ENCODE data around the gene COL13A1.

Gene COL13A1

GRCh38 chr10:69914398-69915214, 112.9 kb downstream of the COL13A1 start:
- DNase-seq: peak; percentile 20

GRCh38 chr10:69915215-69915560, 113.5 kb downstream of the COL13A1 start:
- DNase-seq: no peak

DNA sequence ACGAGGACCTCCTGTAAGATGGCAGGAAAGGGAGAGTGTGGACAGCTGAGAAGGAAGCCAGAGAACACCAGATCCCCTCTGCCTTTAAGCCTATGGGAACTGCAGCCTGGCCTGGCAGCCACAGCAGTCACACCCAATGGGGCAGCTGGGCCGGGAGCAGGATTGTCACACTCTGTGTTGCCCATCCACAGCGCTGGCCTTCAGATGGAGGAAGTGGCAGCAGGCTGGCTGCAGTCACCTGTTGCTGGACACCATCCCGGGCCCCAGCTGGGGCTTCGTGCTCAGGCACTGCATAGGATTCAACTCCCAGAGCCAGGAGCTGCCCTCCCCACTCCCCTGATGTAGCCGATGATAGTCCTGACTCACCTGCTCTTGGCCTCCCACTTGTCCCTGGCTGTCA, 114.4 kb downstream of the COL13A1 start:
- no peak for DNase-seq

GRCh38 chr10:69918036-69918435, 116.3 kb downstream of the COL13A1 start:
- DNase-seq: no peak

DNA sequence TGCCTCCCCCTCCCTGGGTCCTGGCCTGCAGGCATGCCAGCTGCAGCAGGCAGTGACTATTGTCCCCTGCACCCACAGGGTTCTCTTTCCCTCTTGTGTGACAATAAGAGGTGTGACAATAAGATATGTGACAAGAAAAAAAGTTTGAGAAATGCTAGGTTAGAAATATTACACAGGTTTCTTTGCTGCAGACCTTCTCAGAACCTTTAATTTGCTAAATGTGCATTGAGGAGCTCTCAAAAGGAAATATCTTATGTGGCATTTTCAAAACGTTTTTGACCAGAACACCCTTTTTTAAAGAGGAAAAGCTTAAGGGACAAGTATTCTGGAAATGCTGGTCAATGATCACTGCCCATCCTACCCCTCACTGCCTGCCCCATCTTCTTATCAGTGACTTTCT, 117.5 kb downstream of the COL13A1 start:
- DNase-seq: no peak

DNA sequence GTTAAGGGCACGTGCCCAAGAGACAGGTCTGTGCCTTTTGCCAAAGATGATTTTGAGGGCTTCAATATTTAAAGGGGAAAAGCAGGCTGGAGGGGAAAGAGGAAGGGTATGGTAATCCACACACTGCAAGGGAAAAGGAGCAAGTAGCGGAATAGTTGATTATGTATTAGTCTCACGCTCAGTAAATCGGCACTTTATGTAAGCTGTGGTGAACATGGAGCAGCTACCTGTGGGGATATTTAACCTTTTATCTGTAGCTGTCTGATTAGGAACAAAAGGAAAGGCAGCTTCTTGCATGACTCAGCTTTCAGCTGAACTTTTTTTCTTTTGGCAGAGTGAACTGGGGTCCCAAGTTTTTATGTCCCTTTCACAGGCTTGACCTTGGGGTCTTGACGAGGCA, 123.4 kb downstream of the COL13A1 start:
- DNase-seq: no peak

- DNase-seq: no peak
These were observed 126.6 kb downstream of the COL13A1 start for GRCh38 chr10:69928339-69928738.

- no peak for DNase-seq
These were observed 127.9 kb downstream of the COL13A1 start for GRCh38 chr10:69929575-69929974.

DNA sequence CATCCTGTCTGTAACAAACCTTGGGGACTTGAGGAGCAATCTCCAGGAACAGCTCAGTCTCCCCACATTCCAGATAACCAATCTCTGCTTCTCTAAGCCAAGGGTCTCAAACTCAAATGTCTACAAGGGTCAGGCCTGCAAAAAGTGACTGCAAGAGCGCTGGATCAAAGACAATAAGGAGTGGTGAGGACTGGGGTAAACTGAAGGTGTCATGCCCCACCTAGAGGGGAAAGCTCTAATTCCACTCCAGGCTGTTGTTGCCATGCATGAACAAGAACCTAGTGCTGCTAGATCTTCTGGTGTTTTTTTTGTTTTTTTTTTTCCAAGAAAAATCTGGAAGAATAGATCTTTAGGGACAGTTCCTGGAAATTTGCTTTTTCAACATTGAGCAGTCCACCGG, 133.1 kb downstream of the COL13A1 start:
- no peak for DNase-seq

GRCh38 chr10:69936091-69936490, 134.4 kb downstream of the COL13A1 start:
- no peak for DNase-seq

GRCh38 chr10:69938541-69938991, 136.9 kb downstream of the COL13A1 start:
- no peak for DNase-seq

DNA sequence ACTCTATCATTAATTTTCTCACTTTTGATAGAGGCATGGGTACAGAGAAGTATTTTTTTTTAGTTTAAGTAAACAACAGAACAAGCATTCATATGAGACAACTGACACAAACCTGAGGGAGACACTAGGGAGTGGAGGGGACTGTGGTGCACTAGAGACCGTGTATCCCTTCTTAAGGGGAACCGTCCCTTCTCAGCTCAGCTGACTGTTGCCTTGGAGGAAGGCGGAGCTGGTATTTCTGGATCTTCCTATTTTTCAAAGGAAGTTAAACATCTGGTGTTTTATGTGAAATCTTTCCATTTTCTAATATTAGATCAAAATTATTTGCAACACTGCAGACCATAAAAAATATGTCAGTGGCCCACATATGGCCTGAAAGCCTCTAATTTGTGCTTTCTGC, 137.4 kb downstream of the COL13A1 start:
- DNase-seq: no peak

- no peak for DNase-seq
These were observed 137.8 kb downstream of the COL13A1 start for GRCh38 chr10:69939481-69939880.

- DNase-seq: no peak
These were observed 140.0 kb downstream of the COL13A1 start for GRCh38 chr10:69941730-69942129.

- DNase-seq: no peak
These were observed 141.7 kb downstream of the COL13A1 start for GRCh38 chr10:69943292-69943820.

GRCh38 chr10:69944761-69945160, 143.1 kb downstream of the COL13A1 start:
- no peak for DNase-seq

GRCh38 chr10:69948261-69948660, 146.6 kb downstream of the COL13A1 start:
- no peak for DNase-seq

DNA sequence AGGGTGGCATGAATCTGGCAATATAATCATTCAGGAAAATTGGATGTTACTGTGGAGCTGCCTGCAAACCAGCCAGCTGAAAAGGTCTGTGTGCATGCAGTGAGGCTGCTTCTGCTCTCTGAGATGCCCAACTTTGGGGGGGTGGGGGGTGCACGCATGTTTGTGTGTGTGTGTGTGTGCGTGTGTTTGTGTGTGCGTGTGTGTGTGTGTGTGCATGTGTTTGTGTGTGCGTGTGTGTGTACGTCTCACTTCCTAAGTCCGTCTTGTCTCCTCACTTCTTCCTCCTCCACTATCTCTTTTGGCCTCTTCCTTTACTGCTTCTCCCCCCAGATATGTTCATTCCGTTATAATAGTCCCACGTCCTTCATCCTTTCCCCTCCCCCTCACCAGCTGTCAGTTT, 148.1 kb downstream of the COL13A1 start:
- no peak for DNase-seq

DNA sequence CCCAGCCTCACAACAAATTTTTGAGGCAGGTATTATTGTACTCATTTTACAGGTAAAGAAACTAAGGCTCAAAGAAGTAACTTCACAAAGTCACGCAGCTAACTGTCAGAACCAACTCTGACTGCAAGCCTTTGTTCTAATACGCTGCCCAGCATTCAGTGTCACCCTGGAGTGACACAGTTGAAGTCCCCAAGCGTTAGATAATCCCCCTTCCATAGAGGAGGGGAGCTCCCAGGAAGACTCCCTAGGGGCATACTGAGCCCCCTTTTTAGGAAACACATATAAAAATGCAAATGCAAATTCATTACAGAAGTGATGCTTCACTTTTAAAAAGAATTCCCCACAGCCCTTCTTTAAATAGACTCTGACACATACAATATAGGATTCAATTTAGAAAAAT, 150.0 kb downstream of the COL13A1 start:
- DNase-seq: no peak

- no peak for DNase-seq
These were observed 150.5 kb downstream of the COL13A1 start for GRCh38 chr10:69952069-69952800.

DNA sequence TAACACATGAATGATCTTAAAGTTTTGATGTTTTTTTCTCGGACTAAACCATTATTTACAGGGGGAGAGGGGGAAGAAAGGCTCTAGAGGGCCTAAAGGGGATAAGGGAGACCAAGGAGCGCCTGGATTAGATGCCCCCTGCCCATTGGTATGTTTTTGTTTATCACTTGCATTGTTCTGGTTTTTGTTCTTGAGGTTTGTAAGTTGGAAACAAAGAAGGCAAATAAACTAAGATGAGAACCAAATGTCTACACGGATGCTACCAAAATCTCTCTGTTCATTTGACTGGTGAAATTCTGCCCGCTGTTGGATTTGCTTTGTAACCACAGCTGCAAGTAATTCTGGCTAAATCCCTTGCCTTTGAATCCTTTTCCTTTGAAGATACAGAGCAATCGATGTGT, 151.1 kb downstream of the COL13A1 start:
- no peak for DNase-seq

DNA sequence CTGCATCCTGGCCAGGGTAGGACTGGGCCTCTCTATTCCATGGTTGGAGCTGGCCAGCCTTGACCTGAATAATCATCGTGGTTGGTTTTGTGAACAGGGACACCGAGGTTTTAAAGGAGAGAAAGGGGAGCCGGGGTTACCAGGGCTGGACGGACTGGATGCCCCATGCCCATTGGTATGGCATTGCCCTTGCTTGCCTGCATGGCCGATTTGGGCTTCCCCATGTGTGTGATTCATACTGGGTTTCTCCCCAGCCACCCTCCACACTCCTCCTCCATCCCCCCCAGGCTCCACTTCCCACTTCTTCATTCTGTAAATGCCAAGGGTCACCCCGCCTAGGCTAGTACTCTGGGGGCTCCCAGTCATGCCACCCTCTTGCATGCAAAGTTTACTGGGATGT, 152.1 kb downstream of the COL13A1 start:
- DNase-seq: no peak

GRCh38 chr10:69955211-69955805, 153.6 kb downstream of the COL13A1 start:
- DNase-seq: no peak

All from NCI-H2171 (cell line).